ENCODE results near the gene CALHM5. TPM values are rescaled to one million over a fixed set of nuclear protein-coding genes. Genes with fewer than 3 reads are reported as not detected.

CALHM5 gene
- total RNA-seq, 4 donors from 2014 or later: 0.89 to 5.9 (median 1.4) TPM

DNA sequence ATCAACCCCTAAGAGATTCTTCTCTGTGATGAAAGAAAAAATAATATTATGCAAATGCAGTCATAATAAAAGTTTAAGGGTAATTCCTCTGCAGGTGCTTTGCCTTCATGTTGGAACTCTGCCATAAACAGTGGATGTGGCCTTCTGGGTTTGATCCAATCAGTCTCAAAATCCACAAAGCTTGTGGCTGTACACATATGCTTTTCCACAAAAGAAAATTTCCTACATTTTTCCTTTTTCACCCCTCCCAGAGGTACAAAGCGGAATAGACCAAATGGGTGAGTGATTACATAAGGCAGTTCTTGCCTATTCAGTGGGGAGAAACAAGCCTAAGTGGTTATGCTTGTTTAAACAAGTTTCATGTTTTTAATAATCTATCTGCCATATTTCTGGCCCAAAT, 16.7 kb downstream of the CALHM5 start:
- DNase-seq (ENCODE audit: low spot score in 2 of 2): no peak
- TF ChIP-seq POLR2AphosphoS5 (IDR thresholded peaks at IDR 0.05): no peak
- TF ChIP-seq POLR2A (IDR thresholded peaks at IDR 0.05): no peak
- TF ChIP-seq, protein P1, sequence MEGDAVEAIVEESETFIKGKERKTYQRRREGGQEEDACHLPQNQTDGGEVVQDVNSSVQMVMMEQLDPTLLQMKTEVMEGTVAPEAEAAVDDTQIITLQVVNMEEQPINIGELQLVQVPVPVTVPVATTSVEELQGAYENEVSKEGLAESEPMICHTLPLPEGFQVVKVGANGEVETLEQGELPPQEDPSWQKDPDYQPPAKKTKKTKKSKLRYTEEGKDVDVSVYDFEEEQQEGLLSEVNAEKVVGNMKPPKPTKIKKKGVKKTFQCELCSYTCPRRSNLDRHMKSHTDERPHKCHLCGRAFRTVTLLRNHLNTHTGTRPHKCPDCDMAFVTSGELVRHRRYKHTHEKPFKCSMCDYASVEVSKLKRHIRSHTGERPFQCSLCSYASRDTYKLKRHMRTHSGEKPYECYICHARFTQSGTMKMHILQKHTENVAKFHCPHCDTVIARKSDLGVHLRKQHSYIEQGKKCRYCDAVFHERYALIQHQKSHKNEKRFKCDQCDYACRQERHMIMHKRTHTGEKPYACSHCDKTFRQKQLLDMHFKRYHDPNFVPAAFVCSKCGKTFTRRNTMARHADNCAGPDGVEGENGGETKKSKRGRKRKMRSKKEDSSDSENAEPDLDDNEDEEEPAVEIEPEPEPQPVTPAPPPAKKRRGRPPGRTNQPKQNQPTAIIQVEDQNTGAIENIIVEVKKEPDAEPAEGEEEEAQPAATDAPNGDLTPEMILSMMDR (IDR thresholded peaks at IDR 0.05): no peak
- TF ChIP-seq EP300 (IDR thresholded peaks at IDR 0.05): no peak
- Histone ChIP-seq H3K27me3 (no peaks in the 10 kb centered on the region), H3K9me3 (no peaks in the 10 kb centered on the region), H3K27ac (no peak overlapping the region), H3K4me3 (no peak overlapping the region), H3K36me3 (no peaks in the 10 kb centered on the region), H3K4me1 (no peaks in the 10 kb centered on the region)
- 50% methylated on average over 1 of the region's 1 CpG for WGBS

DNA sequence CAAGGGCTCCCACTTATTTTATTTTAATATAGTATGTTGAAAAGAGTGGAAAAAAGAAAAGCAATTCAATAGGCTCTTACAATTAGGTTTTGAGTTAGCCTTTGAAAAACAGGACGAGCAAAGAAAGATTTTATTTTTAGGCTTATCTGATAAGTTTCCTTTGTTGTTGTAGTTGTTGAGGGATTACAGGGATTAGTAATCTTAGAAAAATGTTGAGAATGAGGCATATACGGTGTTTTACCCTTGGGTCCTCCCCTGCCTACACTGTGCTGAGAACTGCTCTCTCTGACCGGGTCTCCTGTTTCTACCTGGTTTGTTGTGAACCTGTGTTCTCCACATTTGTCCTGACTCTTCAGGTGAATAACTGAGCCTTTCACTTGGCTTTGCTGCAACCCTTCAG, 17.3 kb downstream of the CALHM5 start:
- H3K4me3 ChIP-seq: no peak overlapping the region
- no peak for DNase-seq (ENCODE audit: low spot score in 2 of 2)
- H3K27me3 ChIP-seq: no peaks in the 10 kb centered on the region
- H3K4me1 ChIP-seq: no peaks in the 10 kb centered on the region
- no peak overlapping the region for H3K27ac ChIP-seq
- no peaks in the 10 kb centered on the region for H3K9me3 ChIP-seq
- no peaks in the 10 kb centered on the region for H3K36me3 ChIP-seq
- TF ChIP-seq POLR2AphosphoS5 (IDR thresholded peaks at IDR 0.05) (no peak), EP300 (IDR thresholded peaks at IDR 0.05) (no peak), POLR2A (IDR thresholded peaks at IDR 0.05) (no peak)
- TF ChIP-seq, protein P1 (IDR thresholded peaks at IDR 0.05): no peak
- WGBS: 42% methylated on average over 3 of the region's 3 CpGs

DNA sequence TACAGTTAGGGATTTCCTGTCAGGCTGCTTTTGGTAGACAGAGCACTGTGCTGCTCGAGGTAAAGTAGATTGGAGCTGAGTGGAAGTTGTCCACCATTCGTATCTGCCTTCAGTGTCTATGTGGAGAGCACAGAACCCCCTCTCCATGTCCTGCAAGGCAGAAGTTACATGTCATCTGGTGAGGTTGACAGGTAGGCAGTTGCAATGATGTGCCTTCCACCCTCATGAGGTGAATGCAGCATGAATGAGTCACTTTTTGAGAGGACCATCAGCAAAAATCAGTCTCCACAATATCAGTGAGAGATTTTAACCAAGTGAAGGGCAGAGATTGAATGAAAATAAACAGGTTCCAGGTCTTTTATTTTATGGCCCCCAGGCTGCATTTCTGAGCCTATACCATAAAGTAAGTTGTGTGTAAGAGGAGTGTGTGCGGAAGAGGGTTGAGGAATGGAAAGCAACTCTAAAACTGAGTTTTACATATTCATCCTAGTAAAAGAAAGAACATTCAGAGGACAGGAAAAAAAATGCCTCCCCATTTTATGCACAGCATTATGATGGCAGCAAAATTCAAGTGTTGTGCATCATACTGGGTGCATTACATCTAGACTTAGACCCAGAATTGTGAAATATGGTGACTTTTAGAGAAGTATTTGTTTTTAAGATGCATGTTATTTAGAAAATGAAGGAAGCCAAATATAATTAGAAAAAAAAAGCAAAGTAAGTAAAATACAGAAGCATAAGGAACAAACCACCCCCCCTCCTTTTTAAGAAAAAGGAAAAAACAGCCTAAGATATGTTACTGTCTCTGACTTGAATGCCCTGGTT, 18.2 kb downstream of the CALHM5 start:
- Histone ChIP-seq H3K27ac (no peak overlapping the region), H3K36me3 (no peaks in the 10 kb centered on the region), H3K4me1 (no peaks in the 10 kb centered on the region), H3K4me3 (no peak overlapping the region), H3K9me3 (no peaks in the 10 kb centered on the region), H3K27me3 (no peaks in the 10 kb centered on the region)
- no peak for DNase-seq (ENCODE audit: low spot score in 2 of 2)
- WGBS: 79% methylated on average over 3 of the region's 3 CpGs
- TF ChIP-seq POLR2A (IDR thresholded peaks at IDR 0.05): no peak

DNA sequence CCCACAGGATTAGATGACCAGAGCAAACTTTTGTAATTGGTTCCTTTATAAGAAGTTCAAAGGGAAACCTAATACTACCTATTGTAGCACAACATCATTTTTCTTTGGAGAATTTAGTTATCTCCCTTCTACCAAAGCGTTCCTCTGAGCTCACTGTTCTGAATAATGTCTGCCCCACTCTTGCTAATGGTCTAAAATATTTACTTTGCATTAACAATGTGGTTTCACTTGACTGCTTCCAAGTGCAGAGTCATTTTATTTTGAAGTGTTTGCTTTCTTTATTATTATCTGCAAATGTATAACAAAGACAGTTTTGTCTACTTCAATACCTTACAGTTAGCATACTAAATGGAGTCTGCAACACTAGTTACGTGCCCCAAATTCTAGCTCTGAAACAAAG, 19.0 kb downstream of the CALHM5 start:
- Histone ChIP-seq H3K4me3 (no peak overlapping the region), H3K4me1 (no peaks in the 10 kb centered on the region), H3K9me3 (no peaks in the 10 kb centered on the region), H3K36me3 (no peaks in the 10 kb centered on the region), H3K27ac (no peak overlapping the region), H3K27me3 (no peaks in the 10 kb centered on the region)
- 80% methylated on average over 2 of the region's 2 CpGs for WGBS
- TF ChIP-seq POLR2AphosphoS5 (IDR thresholded peaks at IDR 0.05) (no peak), EP300 (IDR thresholded peaks at IDR 0.05) (no peak), POLR2A (IDR thresholded peaks at IDR 0.05) (no peak)
- TF ChIP-seq, protein P1 (IDR thresholded peaks at IDR 0.05): no peak
- no peak for DNase-seq (ENCODE audit: low spot score in 2 of 2)

- H3K36me3 ChIP-seq: no peaks in the 10 kb centered on the region
- H3K27me3 ChIP-seq: no peaks in the 10 kb centered on the region
- DNase-seq (ENCODE audit: low spot score in 2 of 2): peak in 1 of 2 donors; percentile 66
- 83% methylated on average over 12 of the region's 12 CpGs for WGBS
- TF ChIP-seq POLR2AphosphoS5 (IDR thresholded peaks at IDR 0.05): no peak
- TF ChIP-seq, protein P1 (IDR thresholded peaks at IDR 0.05): peak; percentile 65 to 80
- H3K4me1 ChIP-seq: no peaks in the 10 kb centered on the region
- H3K9me3 ChIP-seq: no peaks in the 10 kb centered on the region
- no peak overlapping the region for H3K27ac ChIP-seq
- no peak overlapping the region for H3K4me3 ChIP-seq
These were observed 20.5 kb downstream of the CALHM5 start for GRCh38 chr6:116531675-116532570.
